GM21528 (cell line): ENCODE measurements around the gene IFNGR1.
"Not testable (repeated sequence)": the region's sequence is repeated elsewhere in the genome, so short reads cannot be mapped to it uniquely, and the experiment has no call there.

Experiments
- ATAC-seq: cut with Tn5 transposase; IDR thresholded peaks from one replicate; pipeline ENCODE4 v1.9.1; 2021; ENCODE audit warnings: mild to moderate bottlenecking, moderate library complexity; ENCODE audit not compliant: unreplicated experiment, low FRiP score

The IFNGR1 gene

DNA sequence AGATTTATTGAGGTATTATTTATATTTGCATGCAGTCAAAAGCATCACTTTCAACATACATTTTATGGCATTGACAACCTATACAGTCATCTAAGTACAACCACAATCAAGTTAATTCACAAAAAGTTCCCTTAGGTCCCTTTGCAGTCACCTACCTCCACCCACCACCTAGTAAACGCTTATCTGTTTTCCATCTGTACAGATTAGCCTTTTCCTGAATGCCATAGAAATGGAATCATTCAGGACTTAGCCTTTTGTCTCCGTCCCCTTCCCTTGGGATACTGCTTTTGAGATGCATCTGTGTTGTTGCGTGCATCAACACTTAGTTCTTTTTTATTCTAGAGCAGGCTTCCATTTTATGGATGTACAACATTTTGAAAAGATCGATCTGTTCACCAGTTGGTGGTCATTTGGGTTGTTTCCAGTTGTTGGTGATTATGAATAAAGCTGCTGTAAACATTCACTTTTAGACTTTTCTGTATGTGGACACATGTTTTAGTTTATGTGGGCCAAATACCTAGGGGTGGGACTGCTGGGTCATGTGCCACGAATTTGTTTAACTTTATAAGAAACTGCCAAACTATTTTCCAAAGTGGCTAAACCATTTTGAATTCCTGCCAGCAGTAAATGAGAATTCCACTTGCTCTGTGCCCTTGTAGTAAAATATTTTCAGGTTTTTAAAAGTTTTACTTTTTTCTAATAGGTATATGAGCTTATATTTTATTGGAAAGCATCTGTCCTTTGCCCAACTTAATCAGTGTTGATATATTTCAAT lies 17.6 kb upstream of the IFNGR1 start:
- no peak for ATAC-seq

DNA sequence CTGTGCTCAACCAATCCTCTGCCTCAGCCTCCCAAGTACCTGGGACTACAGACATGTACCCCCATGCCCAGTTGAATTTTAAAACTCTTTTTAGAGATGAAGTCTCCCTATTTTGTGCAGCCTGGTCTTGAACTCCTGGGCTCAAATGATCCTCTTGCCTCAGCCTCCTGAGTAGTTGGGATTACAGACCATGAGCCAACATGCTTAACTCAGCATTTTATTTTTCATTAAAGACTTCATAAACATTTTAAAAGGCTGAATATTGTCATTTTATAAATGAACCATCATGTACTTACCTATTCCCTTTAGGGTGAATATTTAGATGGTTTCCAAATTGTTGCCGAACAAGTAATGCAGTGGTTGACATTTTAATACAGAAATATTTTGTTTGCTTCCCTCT lies 16.5 kb upstream of the IFNGR1 start:
- ATAC-seq: no peak

DNA sequence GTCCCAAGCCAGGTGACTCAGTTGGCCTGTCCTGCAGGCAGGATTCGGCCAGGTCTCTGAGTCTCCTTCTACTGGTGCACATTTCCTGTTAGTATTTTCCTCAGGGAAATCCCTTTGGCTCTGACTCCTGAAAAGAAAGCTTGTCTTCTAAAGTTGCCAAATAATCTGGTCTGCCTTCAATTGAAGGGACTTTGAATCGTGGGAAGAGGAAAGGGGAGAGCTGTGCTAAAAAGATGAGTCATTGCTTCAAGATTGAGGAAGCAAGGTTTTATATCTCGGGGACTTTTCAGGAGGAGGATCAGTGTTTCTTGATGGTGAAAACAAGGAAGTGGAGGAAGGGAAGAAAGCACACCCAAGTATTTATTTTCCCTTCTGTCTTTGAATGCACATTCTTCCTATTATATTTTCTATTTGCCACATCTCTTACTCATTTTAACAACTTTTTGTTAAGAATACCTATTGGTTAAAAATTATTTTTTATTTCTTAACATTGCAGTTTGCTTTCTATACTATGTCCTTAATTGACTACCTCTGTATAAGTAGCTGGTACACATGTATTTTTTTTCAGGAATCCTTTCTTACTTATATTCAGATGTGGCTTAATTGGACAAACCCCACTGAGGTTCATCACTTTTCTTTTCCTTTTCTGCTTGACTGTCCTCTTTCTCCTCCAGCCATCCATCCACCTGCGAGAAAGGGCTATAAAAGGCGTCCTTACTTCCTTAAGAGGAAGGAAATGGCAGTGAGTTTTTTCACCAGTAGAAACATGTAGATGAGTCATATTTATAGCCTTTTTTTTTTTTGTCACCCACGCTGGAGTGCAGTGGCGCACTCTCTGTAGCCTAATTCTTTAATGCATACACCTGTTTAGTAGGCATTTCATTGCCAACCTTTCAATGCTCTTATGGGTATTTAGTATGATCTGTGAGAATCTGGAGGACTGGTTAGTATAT lies 15.0 kb upstream of the IFNGR1 start:
- peak; percentile 64 for ATAC-seq

DNA sequence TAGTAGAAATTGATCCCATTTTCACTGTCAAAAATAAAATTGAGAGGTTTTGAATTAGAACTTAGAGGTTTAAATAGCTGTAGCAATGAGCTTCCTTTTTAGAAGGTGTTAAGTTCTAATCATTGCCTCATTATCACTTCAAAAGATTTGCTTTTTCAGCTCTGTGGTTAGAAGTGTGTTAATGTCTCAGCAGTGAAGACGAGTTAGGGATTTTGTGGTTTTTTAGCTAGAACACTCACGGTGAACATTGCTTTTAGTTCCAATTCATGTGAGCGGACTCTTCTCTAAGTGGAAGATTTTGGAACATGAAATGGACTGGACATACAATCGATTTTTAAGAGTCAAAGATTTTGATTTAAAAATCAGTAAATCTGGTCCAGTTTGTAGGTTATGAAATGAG lies 12.7 kb upstream of the IFNGR1 start:
- no peak for ATAC-seq

DNA sequence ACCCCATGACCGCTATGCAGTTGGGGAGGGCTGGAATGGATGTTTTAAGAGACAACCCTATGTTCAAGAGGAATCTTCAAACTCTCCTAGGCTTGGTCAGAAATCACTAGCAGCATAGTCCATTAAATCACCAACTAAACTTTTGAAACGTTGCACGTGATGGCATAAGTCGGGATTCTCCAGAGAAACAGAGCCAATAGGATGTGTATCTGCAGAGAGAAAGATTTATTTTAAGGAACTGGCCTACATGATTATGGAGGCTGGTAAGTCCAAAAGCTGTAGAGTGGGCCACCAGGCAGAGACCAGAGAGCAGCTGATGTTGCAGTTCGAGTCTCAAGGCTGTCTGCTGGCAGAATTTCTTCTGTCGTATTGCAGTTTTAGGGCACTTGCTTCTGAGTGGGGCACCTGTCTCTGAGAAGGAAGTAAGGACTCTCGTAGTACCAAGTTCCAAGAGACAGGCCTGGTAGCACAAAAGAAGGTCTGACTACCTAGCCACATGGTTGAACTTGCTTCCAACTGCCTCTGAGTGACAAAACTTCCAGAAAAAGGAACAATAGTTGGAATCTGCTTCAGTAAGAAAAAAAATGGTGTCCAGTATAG lies 11.9 kb upstream of the IFNGR1 start:
- ATAC-seq: no peak

DNA sequence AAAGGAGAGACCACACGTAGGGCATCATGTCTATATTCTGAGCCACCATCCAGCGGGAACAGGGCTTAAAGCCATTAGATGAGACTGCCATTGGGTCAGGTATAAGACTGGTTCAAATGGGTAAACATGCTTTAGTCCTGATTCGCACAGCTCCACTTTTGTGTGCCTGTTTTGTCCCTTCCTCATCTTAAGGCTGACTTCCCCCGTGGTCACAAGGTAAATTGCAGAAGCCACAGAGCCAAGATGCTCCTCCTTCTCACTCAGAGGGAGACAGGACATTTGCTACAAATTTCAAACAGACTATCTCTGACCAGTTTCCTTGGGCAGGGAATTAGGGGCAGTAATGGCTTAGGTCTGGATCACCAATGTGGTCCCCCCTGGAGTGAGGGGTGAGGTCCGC lies 11.4 kb upstream of the IFNGR1 start:
- no peak for ATAC-seq

DNA sequence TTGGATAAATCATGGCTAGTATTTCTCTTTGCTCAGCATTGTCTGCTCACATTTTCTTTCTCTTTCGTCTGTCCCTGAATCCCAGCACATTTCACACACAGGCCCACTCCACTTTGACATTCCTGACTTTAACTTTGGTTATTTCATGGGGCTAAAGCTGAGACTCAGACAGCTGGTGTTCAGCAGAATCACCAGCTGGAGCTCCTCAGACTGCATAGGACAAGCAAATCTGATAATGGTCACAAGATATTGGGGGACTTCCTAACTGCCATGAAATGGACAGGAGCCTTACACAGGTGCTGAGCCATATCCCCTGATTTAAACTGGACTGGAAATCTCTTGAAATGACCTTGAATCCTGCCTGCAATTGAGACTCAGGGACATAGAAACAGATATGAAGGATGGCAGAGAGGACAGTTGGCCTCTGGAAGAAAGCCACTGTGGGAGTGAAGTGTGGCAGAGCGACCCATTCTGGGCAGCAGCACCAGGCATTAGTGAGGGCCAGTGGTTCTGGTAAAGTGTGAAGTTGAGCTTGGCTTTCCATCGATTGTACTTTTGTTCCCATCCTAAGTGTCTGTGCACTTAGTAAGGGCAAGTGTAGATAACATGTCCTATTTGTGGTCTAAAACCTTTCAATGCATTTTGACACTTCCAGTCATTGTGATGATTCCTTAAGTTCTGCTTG lies 10.0 kb upstream of the IFNGR1 start:
- ATAC-seq: no peak

DNA sequence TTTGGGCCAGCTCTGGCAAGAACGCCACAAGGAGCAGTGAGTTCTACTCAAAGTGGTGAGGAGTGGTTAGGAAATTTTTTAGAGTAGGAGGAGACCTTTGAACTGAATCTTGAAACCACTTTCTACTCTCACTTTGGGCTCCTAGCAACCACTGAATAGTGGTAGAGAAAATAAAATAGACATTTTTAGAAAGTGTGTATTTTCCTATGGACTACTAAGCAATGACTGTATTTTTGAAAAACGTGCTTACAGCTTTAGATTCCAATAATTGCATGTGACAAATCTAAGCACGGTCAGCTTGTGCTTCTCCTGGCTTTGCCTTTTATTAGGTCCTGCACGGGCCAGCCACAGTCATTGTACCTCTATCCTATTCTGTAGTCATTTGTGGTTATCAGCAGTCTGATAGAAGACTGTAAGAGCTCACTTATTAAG lies 8.7 kb upstream of the IFNGR1 start:
- no peak for ATAC-seq

DNA sequence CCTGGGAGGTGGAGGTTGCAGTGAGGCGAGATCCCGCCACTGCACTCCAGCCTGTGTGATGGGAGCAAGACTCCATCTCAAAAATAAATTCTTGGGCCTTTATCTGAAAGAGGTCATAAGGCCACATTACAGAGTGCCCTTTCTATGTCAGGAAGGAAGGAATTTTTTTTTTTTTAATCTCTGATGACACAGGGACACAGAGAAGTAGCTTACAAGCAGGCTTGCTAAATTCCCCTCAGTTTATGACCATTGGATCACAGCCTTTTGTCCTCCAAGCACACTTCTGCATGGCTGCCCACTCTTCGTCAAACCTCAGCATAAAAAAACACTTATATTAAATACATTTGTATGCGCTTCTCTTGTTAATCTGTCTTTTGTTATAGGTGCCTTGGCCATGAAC lies 7.5 kb upstream of the IFNGR1 start:
- ATAC-seq: no peak

DNA sequence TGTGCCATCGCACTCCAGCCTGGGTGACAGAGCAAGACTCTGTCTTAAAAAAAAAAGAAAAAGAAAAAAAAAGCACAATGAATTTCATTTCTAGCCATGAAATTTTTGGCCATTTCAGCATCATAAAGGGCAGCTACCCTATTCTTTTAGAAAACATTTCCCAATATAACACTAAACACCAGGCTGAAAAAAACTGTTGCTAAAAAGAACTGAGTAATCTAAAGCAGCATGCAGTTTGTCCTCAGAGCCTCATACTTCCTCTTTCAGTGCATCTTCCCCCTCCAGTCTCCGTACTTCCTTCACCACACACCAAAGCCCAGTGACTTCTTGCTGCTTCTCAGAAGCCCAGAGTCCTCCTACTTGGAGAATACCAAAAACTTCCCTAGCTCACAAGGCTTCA lies 5.6 kb upstream of the IFNGR1 start:
- ATAC-seq: no peak

DNA sequence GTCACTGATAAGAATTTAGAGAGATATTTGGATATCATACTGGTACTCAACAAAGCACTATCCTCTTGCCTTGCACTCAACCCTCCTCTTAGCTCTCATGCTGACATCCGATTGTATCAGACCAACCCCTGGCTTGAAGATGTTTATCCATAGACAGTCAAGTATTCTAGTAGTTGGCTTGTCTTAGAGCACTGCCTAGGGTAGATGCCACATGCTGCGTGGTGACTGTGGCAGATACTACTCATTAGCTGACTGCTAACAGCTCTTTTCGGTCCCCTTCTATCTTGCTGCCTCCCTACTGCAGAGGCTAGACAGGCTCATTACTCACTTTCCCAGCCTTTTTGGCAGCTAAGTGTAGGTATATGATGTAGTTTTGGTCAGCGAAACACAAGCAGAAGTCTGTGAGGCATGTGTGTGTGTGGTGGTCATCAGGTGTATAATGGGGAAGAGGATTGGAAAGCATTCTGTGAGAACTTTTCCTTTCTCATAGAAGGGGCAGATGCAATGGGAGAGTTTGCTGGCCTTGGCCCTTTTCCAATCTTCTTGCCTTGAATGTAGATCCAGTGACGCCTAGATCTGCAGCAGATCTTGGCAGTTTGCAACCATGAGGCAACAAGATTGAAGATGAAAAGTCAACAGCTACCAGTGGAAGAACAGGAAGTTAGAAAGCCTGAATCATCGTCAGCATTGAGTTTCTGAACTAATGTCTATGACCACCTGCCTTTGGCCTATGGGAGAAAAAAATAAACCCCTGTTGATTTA lies 4.4 kb upstream of the IFNGR1 start:
- no peak for ATAC-seq

DNA sequence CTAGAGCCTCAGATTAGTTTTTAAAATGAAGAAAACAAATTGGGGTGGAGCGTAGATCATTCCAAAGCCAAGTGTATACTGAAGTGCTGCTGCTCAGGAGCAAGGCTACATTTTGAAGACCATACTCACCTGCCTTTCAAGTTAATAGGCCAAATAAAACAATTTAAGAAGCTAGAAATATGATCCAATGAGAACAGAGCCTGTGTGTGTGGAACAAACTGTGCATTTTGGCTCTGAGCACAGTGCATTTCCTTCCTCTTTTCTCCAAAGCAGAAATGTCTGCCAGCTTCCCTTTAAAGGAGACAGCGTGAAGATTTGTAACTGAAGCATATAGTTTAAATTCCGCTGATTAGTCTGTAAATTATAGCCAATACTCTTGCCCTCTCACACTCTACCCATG lies 3.2 kb upstream of the IFNGR1 start:
- ATAC-seq: no peak

DNA sequence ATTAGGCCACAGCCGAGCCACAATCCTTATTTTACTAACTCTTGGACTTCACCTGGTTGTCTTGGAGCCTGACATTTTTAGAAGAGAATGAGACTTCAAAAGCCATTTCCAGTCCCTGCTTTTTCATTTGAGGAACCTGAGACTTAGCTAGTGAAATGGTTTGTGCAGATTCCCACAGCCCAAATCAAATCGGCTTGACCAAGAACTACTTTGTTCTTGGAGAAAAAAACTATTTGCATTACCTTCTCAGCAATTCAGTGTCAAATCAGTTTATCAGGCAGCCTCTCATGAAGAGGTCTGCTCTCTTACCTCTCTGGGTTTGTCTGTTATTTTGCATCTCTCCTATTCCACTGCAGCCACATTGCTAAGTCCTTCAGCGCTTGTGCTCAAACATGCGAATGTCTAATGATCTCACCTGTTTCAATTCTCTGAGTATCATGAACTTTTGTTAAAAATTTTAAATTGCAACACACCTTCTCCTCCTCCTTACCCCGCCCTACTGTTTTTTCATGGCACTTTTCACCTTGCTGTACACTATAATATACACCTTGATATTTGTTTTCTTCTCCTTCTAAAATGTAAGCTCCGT lies 573 bp upstream of the IFNGR1 start:
- peak; percentile 23 for ATAC-seq

DNA sequence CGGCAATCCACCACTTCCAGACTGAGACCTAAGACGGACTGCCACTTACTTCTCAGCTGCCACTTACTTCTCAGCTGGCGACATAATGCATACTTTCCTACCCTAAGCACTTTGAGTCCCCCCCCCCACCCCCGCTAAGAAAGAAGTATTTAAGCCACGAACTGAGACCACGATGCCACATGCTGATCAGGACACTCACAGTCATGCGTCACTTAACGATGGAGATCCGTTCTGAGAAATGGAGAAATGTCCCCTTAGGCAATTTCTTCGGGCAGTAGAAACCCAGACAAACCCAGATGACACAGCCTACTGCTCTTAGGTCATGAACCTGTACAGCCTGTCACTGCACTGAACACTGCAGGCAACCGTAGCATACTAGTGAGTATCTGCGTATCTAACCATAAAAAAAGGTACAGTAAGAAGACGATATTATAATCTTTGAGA lies 690 bp downstream of the IFNGR1 start:
- ATAC-seq: peak; percentile 41

DNA sequence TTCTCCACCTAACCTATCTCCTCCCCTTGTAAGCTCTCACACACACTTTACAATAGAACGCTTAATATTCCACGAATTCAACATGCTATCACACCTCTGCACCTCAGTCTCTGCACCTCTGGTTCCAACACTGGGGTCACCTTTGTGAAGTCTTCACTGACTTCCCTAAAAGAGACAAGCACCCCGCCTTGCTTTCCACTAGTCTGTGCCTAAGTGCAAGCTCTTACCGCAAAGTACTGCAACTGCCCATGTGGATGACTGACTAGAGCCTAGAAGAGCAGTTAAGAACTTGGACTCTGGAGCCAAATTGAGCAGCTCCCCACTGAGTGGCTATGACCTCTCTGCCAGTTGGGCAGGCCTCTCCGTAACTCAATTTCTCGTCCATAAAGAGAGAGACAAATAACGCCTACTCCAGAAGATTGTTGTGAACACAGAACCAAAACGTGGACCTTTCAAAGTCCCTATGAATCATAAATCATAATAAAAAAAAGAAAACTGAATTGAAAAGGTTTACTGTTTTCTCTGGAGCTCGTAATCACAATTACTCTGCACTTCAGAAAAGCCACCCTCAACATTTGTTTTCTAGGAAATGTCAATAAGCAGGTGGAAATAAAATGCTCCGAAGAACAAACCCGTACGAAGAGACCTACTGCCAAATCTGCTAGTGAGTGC lies 1.2 kb downstream of the IFNGR1 start:
- no peak for ATAC-seq

DNA sequence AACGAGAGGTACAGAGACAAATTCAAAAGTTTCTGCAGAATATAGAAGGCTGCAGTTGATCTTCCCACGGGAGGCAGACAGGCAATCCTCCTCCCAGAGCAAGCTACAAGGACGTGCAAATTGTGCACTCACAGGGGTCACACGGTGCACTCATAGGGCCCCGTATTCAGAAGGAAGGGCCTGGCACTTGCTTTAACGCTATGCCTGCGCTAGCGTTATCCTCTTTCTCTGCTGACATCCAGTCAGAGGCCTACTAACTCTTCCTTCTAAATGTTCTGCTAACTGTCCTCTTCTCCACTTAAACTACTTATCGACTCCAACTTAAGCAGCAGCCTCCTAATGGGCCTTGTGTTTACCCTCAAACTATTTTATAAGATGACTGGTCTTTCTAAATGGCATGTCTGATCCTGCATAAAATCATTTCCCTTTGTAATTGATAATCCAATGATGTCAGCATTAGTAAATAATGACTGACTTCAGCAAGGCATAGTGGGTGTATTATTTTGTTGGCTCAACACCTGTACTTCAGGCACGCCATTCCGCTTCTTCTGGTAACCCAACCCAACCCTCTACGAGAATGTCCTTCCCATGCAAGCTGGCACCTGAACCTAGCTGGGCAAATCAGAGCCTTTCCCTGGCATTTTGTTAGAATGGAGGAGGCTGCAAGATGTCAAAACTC lies 2.2 kb downstream of the IFNGR1 start:
- no peak for ATAC-seq

DNA sequence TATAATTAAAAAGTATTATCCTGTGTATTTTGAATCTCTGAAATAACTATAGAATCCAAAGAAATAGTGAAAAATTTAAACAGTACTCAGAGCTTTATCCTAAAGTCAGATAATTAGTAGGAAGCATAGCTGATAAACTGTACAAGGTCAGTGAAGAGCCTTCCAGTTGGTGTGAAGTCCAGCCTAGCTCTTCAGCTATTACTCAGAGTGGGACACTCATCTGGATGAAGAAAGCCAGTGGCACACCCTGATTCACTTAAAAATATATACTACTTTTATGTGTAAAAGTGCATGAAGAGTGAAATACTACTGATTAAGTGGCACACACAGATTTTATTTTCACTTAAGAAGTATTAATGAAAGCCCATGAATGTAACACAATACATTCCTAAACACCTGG lies 3.1 kb downstream of the IFNGR1 start:
- ATAC-seq: no peak

DNA sequence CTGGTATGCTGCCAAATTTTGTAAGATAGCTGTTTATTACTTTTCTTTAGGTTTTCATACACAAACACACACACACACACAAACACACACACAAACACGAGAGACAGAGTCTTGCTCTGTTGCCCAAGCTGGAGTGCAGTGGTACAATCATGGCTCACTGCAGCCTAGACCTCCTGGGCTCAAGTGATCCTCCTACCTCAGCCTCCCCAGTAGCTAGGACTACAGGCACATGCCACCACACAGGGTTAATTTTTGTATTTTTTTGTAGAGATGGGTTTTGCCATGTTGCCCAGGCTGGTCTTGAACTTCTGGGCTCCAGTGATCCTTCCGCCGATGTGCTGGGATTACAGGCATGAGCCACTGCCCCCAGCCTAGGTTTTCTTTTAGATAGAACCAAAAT lies 3.6 kb downstream of the IFNGR1 start:
- not testable (repeated sequence) for ATAC-seq
